IPS DF 19.7 (cell line): ENCODE measurements around the gene MYH10.

Experiments used
- DNase-seq: peaks from one replicate; pipeline ENCODE4 v3.0.0-alpha.2; 2013; ENCODE audit warnings: low read depth, low spot score

Gene MYH10

GRCh38 chr17:8445536-8445935, 185.0 kb downstream of the MYH10 start:
- DNase-seq: no peak

GRCh38 chr17:8444494-8444893, 186.0 kb downstream of the MYH10 start:
- no peak for DNase-seq

GRCh38 chr17:8443756-8444155, 186.8 kb downstream of the MYH10 start:
- DNase-seq: no peak

GRCh38 chr17:8442310-8442709, 188.2 kb downstream of the MYH10 start:
- no peak for DNase-seq

DNA sequence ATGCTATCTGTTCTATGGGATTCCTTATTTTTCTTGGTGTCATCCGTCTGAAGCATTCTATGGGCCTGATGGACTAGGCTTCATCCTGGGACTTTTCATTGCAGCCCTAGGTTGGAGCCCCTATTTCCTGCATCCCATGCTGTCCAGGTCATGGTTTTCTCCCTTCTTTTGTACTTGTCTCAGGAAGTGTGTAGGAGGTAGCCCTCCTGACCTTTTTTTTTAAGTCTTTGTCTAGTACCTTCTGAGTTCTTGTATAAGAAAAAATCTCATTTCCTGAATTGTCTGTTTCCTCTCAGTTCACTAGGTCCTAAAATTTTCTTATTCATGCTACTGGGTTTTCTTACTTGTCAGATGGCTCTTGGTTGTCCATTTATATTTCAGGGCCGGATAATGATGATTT, 188.8 kb downstream of the MYH10 start:
- DNase-seq: no peak

- DNase-seq: no peak
Observed at GRCh38 chr17:8439681-8440080, 190.8 kb downstream of the MYH10 start.

DNA sequence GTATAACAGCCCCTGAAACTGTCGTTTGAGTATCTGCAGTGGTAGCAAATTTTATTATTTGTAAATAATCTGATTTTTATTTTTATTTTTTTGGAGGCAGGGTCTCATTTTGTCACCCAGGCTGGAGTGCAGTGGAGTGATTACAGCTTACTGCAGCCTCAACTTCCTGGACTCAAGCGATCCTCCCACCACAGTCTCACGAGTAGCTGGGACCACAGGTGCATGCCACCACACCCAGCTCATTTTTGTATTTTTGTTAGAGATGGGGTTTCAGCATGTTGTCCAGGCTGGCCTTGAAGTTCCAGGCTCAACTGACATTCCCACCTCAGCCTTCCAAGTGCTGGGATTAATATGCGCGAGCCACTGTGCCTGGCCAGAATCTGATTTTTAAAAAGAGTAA, 192.1 kb downstream of the MYH10 start:
- DNase-seq: no peak

DNA sequence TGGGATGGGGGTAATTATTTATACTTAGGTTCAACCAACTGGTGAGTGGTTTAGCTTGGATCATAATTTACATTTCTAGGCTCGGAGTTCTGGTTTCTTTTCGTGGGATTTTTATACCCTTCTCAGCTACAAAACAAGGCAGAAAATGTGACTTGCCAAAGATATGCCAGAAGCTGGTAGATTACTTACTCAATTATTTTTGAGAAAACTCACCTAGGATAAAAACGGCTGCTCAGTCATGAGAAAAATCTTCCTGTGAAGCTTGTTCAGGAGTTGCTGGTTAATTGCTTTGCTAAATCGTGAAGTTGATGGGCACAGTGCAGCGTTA, 193.7 kb downstream of the MYH10 start:
- no peak for DNase-seq

GRCh38 chr17:8436169-8436843, 194.2 kb downstream of the MYH10 start:
- peak; percentile 7 for DNase-seq

GRCh38 chr17:8435245-8436168, 195.0 kb downstream of the MYH10 start, which contains the start of gene NDEL1:
Gene NDEL1, plus strand, starts transcription at chr17:8435884. Its CDS starts 8,388 bp downstream, at chr17:8444272.
- peak; percentile 72 for DNase-seq

DNA sequence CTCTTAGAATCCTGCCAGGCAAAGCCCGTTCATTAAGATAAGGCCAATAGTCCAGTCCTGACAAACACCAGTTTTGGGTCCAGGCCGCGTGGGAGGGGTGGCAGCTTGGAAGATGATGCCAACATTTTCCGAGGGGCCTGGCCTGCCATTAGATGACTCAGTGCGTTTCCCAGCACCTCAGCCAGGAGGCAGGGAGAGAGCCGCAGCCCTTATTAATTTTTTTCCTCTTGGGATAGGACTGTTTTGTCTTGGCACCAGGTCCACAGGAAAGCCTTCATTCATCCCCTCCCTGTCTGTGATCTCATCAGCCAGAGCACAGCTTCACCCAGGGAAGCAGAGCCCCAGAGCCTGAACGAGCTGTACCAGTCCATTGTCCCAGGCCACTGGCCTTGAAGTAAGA, 199.6 kb downstream of the MYH10 start:
- DNase-seq: no peak

GRCh38 chr17:8426802-8427201, 203.7 kb downstream of the MYH10 start:
- no peak for DNase-seq

GRCh38 chr17:8426094-8426720, 204.3 kb downstream of the MYH10 start:
- no peak for DNase-seq
